ENCODE results near the gene SERPINB4.

- TF ChIP-seq CTCF (conservative IDR thresholded peaks at IDR 0.05) (no peak), ZFX (IDR thresholded peaks at IDR 0.05) (no peak)
Observed at GRCh38 chr18:63627819-63628218, 16.2 kb downstream of the SERPINB4 start.

Measured in C4-2B (cell line).